Brain microvascular endothelial cell (primary cell): ENCODE measurements around the gene ANKRD62.

Experiments
- DNase-seq: peaks from one replicate; pipeline ENCODE4 v3.0.0-alpha.2; 2020
- H3K27ac ChIP-seq: fragments of 250-450 bp; sonication (Bioruptor Pico); 2 replicates; pipeline ENCODE4 v1.5.1; 2020; ENCODE audit warnings: mild to moderate bottlenecking, moderate library complexity
- H3K27me3 ChIP-seq: fragments of 250-450 bp; sonication (Bioruptor Pico); replicated peaks from 2 replicates; pipeline ENCODE4 v1.5.1; 2020; ENCODE audit warnings: mild to moderate bottlenecking
- H3K36me3 ChIP-seq: fragments of 250-450 bp; sonication (Bioruptor Pico); replicated peaks from 2 replicates; pipeline ENCODE4 v1.5.1; 2020; ENCODE audit warnings: mild to moderate bottlenecking
- H3K4me3 ChIP-seq: 2 replicates; pipeline ENCODE4 v1.5.1; 2011; ENCODE audit warnings: low read depth, mild to moderate bottlenecking, control low read depth, low read length, moderate library complexity
- in situ Hi-C: cut with HindIII; loops from 2 replicates; pipeline ENCODE4 v1.10.0; 2017; ENCODE audit warnings: low sequenced_read_pairs, low pct_ligation_motif_present
- TF ChIP-seq, protein P1 (sequence below): IDR thresholded peaks from 2 replicates; pipeline ENCODE4 v1.5.1; 2011; ENCODE audit warnings: low read depth, mild to moderate bottlenecking, moderate library complexity, low read length, control low read depth, inconsistent platforms; ENCODE audit errors: missing control alignments

Gene ANKRD62

DNA sequence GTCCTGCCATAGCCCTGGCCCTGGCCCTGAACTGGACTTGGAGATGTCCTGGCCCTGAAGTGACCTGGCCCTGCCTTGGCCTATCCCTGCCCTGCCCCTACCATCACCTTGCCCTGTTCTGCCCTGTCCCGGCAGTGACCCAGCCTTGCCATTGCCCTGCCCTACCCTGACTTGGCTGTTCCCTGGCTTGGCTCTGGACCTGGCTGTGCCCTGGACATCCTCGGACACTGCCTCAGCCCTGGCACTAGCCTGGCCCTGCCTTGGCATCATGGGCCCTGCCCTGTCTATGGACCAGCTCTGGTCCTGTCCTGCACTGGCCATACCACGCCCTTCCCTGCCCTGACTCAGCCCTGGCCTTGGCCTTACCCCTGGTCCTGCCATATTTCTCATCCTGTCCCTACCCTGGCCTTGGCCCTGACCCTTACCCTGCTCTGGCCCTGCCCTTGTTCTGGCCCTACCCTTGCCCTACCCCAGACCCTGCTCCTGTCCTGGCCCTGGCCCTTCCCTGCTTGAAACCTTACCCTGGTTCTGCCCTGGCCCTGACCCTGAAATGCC, 6.1 kb upstream of the ANKRD62 start:
- TF ChIP-seq, protein P1, sequence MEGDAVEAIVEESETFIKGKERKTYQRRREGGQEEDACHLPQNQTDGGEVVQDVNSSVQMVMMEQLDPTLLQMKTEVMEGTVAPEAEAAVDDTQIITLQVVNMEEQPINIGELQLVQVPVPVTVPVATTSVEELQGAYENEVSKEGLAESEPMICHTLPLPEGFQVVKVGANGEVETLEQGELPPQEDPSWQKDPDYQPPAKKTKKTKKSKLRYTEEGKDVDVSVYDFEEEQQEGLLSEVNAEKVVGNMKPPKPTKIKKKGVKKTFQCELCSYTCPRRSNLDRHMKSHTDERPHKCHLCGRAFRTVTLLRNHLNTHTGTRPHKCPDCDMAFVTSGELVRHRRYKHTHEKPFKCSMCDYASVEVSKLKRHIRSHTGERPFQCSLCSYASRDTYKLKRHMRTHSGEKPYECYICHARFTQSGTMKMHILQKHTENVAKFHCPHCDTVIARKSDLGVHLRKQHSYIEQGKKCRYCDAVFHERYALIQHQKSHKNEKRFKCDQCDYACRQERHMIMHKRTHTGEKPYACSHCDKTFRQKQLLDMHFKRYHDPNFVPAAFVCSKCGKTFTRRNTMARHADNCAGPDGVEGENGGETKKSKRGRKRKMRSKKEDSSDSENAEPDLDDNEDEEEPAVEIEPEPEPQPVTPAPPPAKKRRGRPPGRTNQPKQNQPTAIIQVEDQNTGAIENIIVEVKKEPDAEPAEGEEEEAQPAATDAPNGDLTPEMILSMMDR = no peak
- no peak overlapping the region for H3K4me3 ChIP-seq
- H3K36me3 ChIP-seq = no peaks in the 10 kb centered on the region
- H3K27ac ChIP-seq = no peak overlapping the region
- no peak for DNase-seq
- in situ Hi-C loops = no loop called here
- H3K27me3 ChIP-seq = no peaks in the 10 kb centered on the region

DNA sequence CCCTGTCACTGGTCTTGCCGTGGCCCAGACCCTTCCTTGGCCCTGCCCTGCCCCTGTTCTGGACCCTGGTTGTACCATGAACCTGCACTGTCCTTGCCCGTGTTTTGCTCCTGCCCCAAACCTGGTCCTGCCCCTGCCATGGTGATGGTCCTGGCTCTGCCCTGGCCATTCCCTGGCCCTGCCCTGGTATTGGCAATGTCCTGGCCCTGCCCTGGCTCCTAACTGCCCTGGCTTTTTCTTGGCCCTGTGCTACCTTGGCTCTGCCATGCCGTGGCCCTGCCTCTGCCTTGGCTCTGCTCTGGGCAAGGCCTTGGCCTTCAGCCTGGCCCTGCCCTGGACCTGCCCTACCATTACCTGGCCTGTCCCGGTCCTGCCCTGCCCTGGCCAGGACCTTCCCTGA, 5.5 kb upstream of the ANKRD62 start:
- Histone ChIP-seq H3K27me3 (no peaks in the 10 kb centered on the region), H3K36me3 (no peaks in the 10 kb centered on the region), H3K4me3 (no peak overlapping the region), H3K27ac (no peak overlapping the region)
- in situ Hi-C loops = no loop called here
- no peak for DNase-seq
- TF ChIP-seq, protein P1 = no peak

DNA sequence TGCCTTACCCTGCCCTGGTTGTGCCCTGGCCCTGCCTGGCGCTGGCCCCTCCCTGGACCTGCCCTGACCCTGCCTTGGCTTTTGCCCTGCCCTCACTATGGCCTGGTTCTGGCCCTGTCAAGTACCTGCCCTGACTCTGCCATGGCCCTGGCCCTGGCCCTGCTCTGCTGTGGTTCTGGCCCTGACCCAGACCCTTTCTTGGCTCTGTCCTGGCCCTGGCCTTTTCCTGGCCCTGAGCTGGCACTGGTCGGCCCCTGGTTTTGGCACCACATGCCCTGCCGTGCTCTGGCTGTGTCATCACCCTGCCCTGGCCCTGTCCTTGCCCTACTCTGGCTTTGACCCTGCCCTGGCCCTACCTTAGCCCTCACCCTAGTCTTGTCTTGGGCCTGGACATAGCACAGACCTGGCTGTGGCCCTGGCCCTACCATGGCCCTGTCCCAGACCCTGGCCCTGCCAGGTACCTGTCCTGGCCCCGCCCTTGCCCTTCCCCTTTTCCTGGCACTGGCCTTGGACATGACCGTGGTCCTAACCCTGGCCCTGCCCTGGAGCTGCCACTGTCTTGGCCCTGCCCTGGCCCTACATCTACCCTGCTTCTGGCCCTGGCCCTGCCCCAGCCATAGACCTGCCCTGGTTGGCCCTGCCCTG, 4.8 kb upstream of the ANKRD62 start:
- Histone ChIP-seq H3K27me3 (no peaks in the 10 kb centered on the region), H3K36me3 (no peaks in the 10 kb centered on the region), H3K4me3 (no peak overlapping the region), H3K27ac (no peak overlapping the region)
- in situ Hi-C loops = no loop called here
- no peak for DNase-seq
- TF ChIP-seq, protein P1 = no peak

DNA sequence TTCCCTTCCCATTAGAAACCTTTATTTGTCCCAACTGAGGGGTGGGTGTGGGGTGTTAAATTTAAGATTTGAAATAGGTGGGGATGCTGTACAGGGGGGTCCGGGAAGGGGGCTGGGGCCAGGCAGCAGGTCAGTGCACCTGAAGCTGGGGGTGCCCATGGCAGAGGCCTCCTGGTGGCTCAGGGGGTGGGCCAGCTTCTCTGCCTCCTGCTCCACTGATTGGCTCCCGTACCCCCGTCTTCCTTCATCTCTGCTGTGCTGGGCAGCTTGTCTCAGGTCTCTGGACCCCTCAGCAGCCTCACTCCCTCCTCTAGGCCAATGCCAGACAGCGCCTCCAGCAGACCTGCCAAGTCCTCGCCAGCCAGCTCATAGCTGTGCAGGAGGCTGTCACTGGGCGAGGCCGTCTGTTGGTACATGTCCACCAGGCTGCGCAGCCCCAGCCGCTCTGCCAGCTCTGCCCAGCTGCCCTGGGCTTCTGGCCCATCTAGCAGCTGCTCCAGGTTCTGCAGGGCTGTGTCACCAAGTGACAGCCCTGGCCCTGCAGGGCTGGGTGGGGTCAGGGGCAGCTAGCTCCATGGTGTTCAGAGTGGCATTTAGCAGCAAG, 2.0 kb upstream of the ANKRD62 start:
- H3K27me3 ChIP-seq = no peaks in the 10 kb centered on the region
- in situ Hi-C loops = no loop called here
- DNase-seq = no peak
- H3K27ac ChIP-seq = no peak overlapping the region
- no peaks in the 10 kb centered on the region for H3K36me3 ChIP-seq
- TF ChIP-seq, protein P1 = no peak
- H3K4me3 ChIP-seq = no peak overlapping the region

DNA sequence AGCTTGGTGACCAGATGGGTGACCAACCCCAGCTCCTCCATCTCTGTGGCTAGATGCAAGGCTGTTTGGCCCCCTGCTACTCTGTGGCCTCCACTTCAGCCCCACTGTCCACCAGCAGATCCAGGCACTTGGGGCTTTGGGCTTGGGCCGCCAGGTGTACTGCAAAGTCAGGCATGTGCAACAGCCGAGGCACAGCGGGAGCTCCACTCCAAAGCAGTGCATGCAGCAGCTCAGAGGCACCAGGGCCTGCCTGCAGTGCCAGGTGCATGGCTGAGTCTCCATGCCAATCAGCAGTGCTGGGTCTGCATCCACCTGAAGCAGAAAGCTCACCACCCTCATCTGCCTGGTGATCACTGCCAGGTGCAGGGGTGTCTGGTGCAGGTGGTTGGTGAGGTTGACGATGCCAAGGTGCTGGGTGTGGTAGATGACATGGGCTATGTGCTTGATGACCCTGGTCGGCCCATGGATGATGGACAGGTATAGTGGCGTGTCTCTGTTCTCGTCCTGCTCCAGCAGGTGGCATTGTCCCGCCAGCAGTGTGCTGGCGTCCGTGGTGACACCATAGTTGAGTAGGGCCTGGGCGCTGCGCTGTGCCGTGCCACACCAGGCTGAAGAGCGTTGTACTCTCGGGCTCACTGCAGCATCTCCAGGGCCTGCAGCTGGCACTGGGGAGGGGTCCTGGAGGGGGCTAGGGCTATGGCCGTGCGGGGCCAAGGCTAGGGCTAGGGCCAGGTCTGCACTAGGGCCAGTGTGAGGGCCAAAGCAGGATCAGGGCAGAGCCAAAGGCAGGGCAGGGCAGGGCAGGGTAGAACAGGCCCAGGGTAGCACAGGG, 1.0 kb upstream of the ANKRD62 start:
- Histone ChIP-seq H3K4me3 (no peak overlapping the region), H3K27me3 (no peaks in the 10 kb centered on the region), H3K27ac (no peak overlapping the region), H3K36me3 (no peaks in the 10 kb centered on the region)
- in situ Hi-C loops = no loop called here
- TF ChIP-seq, protein P1 = peak; percentile 40
- DNase-seq = no peak
